A549 (cell line): ENCODE data around the gene S100A10. TPM values are rescaled to one million over a fixed set of nuclear protein-coding genes. Genes with fewer than 3 reads are reported as not detected.

Source experiments
- ATAC-seq, 2 experiments: fragments of 200-7000 bp in 1 of 2; fragments of >200 bp in 1 of 2; cut with Nextera tagmentation in 1 of 2; cut with Tn5 transposase in 1 of 2; 3 replicates each; pipeline versions ENCODE4 v1.8.0 to v1.9.1; 2018 to 2020; ENCODE audit warnings: mild to moderate bottlenecking in 1 of 2, moderate library complexity in 1 of 2
- CTCF ChIA-PET: fragments of 300-600 bp; sonication (Branson Sonifier 250); formaldehyde crosslinking; extraction: SDS; loops from one replicate; lab custom pipeline; 2021; ENCODE audit warnings: antibody characterized with exemption, inconsistent platforms; lab: Yijun Ruan, JAX
- POLR2A ChIA-PET: fragments of 350-600 bp; formaldehyde crosslinking; extraction: SDS; loops from one replicate; lab custom pipeline; 2021; ENCODE audit warnings: antibody characterized with exemption, inconsistent platforms; lab: Yijun Ruan, JAX
- DNase-seq, 2 experiments: peaks; one replicate each; pipeline versions ENCODE4 v3.0.0 to v3.0.0-alpha.2; 2011 to 2016; ENCODE audit warnings: low read depth in 1 of 2, low spot score in 1 of 2
- FAIRE-seq: peaks from 2 replicates; lab custom pipeline; 2011; peaks lifted over from hg19 to GRCh38; lab: Jason Lieb, UNC
- H3K27ac ChIP-seq, 2 experiments: fragments of >200 bp; sonication (Bioruptor Twin); formaldehyde crosslinking; 3 replicates each; pipeline ENCODE4 v1.5.1; 2016 to 2017
- H3K4me1 ChIP-seq: fragments of >200 bp; sonication (Bioruptor Twin); formaldehyde crosslinking; 3 replicates; pipeline ENCODE4 v1.6.1; 2016
- H3K4me2 ChIP-seq: fragments of >200 bp; sonication (Bioruptor Twin); formaldehyde crosslinking; 3 replicates; pipeline ENCODE4 v1.6.1; 2016
- H3K4me3 ChIP-seq: fragments of >200 bp; sonication (Bioruptor Twin); formaldehyde crosslinking; 3 replicates; pipeline ENCODE4 v1.5.1; 2016
- H3K9me3 ChIP-seq: fragments of >200 bp; sonication (Bioruptor Twin); formaldehyde crosslinking; 3 replicates; pipeline ENCODE4 v1.6.1; 2016
- CBX8 ChIP-seq: fragments of 200-600 bp; sonication (generic); IDR thresholded peaks from 2 replicates; pipeline ENCODE4 v1.6.1; 2016
- EHF ChIP-seq: fragments of 250-450 bp; sonication (Bioruptor Pico); IDR thresholded peaks from 2 replicates; pipeline ENCODE4 v1.5.0; 2020; ENCODE audit warnings: mild to moderate bottlenecking
- EP300 ChIP-seq, 2 experiments: fragments of >200 bp; sonication (Bioruptor Twin); formaldehyde crosslinking; IDR thresholded peaks; 2 replicates in 1 of 2; 3 replicates in 1 of 2; pipeline ENCODE4 v1.6.1; 2016 to 2017
- FOXS1 ChIP-seq: fragments of 250-450 bp; sonication (Bioruptor Pico); IDR thresholded peaks from 2 replicates; pipeline ENCODE4 v1.5.0; 2020; ENCODE audit warnings: mild to moderate bottlenecking, moderate library complexity
- HOXB13 ChIP-seq: fragments of 250-450 bp; sonication (Bioruptor Pico); IDR thresholded peaks from 2 replicates; pipeline ENCODE4 v1.5.0; 2020; ENCODE audit warnings: low read depth, mild to moderate bottlenecking, moderate library complexity
- JUN ChIP-seq, 2 experiments: fragments of >200 bp; sonication (Bioruptor Twin); formaldehyde crosslinking; IDR thresholded peaks; 2 replicates in 1 of 2; 3 replicates in 1 of 2; pipeline ENCODE4 v1.6.1; 2016 to 2017
- KDM5A ChIP-seq: fragments of 200-600 bp; sonication (generic); IDR thresholded peaks from 2 replicates; pipeline ENCODE4 v1.6.1; 2016; ENCODE audit warnings: antibody characterized with exemption, mild to moderate bottlenecking
- MAFK ChIP-seq: fragments of 450-650 bp; IDR thresholded peaks from 2 replicates; pipeline ENCODE4 v1.6.1; 2014; ENCODE audit not compliant: partially characterized antibody
- NPAS2 ChIP-seq: fragments of 250-450 bp; sonication (Bioruptor Pico); IDR thresholded peaks from 2 replicates; pipeline ENCODE4 v1.8.0; 2022; ENCODE audit warnings: mild to moderate bottlenecking, moderate library complexity, borderline replicate concordance
- PHF8 ChIP-seq: fragments of 200-600 bp; sonication (generic); IDR thresholded peaks from 2 replicates; pipeline ENCODE4 v1.6.1; 2016; ENCODE audit warnings: low read depth, mild to moderate bottlenecking, antibody characterized with exemption, moderate library complexity, borderline replicate concordance
- RARB ChIP-seq: fragments of 250-450 bp; sonication (Bioruptor Pico); IDR thresholded peaks from 2 replicates; pipeline ENCODE4 v1.8.0; 2021; ENCODE audit warnings: mild to moderate bottlenecking, moderate library complexity
- RCOR1 ChIP-seq: fragments of 150-350 bp; IDR thresholded peaks from 2 replicates; pipeline ENCODE4 v1.6.1; 2014; ENCODE audit warnings: antibody characterized with exemption, low read length, low read depth
- SMC3 ChIP-seq: fragments of >200 bp; sonication (Bioruptor Twin); formaldehyde crosslinking; IDR thresholded peaks from 3 replicates; pipeline ENCODE4 v1.6.1; 2018; ENCODE audit warnings: inconsistent platforms
- SREBF2 ChIP-seq: fragments of 450-650 bp; IDR thresholded peaks from 2 replicates; pipeline ENCODE4 v1.6.1; 2014; ENCODE audit warnings: mild to moderate bottlenecking, moderate library complexity
- TFCP2L1 ChIP-seq: fragments of 250-450 bp; sonication (Bioruptor Pico); IDR thresholded peaks from 2 replicates; pipeline ENCODE4 v1.5.0; 2021; ENCODE audit warnings: mild to moderate bottlenecking
- ZFP36 ChIP-seq: fragments of 450-650 bp; IDR thresholded peaks from 2 replicates; pipeline ENCODE4 v1.6.1; 2014; ENCODE audit warnings: borderline replicate concordance; ENCODE audit not compliant: partially characterized antibody
- WGBS: methylation state at CpG from one replicate; pipeline ENCODE4 v1.1.6; 2017; ENCODE audit errors: missing lambda C conversion rate; 5-methylcytosine and 5-hydroxymethylcytosine counted together
- polyA plus RNA-seq, 4 experiments: library from polyadenylated mRNA; depleted of rRNA in 3 of 4; stranded (reverse); fragments of >200 nt; fragmentation: RNase III in 1 of 4; extraction: RNeasy Plus Mini Kit Qiagen cat#74134 plus additional on column Dnase treatment in 1 of 4; gene quantifications; 2 replicates in 3 of 4; 3 replicates in 1 of 4; pipeline ENCODE4 v1.2.3, GENCODE V29; 2011 to 2017
- TF ChIP-seq, protein P1 (sequence below): fragments of >200 bp; sonication (Bioruptor Twin); formaldehyde crosslinking; IDR thresholded peaks from 3 replicates; pipeline ENCODE4 v1.5.1; 2016
- TF ChIP-seq, protein P2 (sequence below): fragments of >200 bp; sonication (Bioruptor Twin); formaldehyde crosslinking; IDR thresholded peaks from 2 replicates; pipeline ENCODE4 v1.6.1; 2016
- TF ChIP-seq, protein P3 (sequence below): fragments of 450-650 bp; IDR thresholded peaks from 2 replicates; pipeline ENCODE4 v1.6.1; 2014; ENCODE audit warnings: antibody characterized with exemption
- TF ChIP-seq, protein P4 (sequence below): IDR thresholded peaks from 2 replicates; pipeline ENCODE4 v1.6.1; 2012
- TF ChIP-seq, protein P5 (sequence below): IDR thresholded peaks from 2 replicates; pipeline ENCODE4 v1.6.1; 2012
- TF ChIP-seq, protein P6 (sequence below): IDR thresholded peaks from 2 replicates; pipeline ENCODE4 v1.6.1; 2012; ENCODE audit warnings: low read depth, borderline replicate concordance

The S100A10 gene
- polyA plus RNA-seq, 2 of the 4 experiments (the other 2 are of a cell fraction), result 505 to 2,077 TPM

DNA sequence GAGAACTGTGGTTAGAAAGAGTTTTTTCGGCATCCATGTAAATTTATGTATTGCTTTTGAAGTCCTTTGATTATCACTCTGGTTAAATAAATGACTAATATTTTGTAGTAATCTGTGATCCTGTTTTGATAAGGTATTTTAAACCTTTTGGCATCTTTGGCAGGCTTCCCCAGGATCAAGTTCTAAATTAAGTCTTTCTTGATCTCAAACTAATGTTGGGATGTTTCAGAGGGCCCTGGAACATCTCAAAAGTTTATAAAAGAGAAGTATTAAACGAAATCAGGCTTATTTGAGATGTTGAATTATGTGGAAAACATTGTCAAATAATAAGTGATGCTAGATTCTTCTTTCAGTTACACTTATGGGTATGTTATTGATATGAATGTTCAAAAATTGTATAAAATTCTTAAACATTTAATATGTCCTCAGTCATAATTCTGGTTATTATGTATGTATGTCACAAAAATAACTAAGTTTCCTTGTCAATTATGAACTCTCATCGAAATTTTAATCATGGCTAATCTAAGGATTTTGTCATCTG, 36.6 kb downstream of the S100A10 start:
- ATAC-seq (no peak), FAIRE-seq (no peak), DNase-seq (no peak)
- ChIA-PET POLR2A (no interaction called here), CTCF (interaction anchor here (1.7 kb wide), 1 partner anchor 47 kb away, joined by 3 read pairs; no protein-coding TSS in a partner anchor)
- H3K27ac ChIP-seq, result no peak overlapping the region
- TF ChIP-seq FOXS1 (CRISPR knock-in tag) (no peak), EHF (CRISPR knock-in tag) (no peak), KDM5A (no peak), PHF8 (no peak), MAFK (no peak), EP300 (IDR thresholded peaks at IDR 0.05) (no peak), CBX8 (no peak), JUN (IDR thresholded peaks at IDR 0.05) (no peak), ZFP36 (no peak), NPAS2 (CRISPR knock-in tag) (no peak), SREBF2 (no peak), HOXB13 (CRISPR knock-in tag) (no peak), RCOR1 (no peak)
- TF ChIP-seq, protein P1, sequence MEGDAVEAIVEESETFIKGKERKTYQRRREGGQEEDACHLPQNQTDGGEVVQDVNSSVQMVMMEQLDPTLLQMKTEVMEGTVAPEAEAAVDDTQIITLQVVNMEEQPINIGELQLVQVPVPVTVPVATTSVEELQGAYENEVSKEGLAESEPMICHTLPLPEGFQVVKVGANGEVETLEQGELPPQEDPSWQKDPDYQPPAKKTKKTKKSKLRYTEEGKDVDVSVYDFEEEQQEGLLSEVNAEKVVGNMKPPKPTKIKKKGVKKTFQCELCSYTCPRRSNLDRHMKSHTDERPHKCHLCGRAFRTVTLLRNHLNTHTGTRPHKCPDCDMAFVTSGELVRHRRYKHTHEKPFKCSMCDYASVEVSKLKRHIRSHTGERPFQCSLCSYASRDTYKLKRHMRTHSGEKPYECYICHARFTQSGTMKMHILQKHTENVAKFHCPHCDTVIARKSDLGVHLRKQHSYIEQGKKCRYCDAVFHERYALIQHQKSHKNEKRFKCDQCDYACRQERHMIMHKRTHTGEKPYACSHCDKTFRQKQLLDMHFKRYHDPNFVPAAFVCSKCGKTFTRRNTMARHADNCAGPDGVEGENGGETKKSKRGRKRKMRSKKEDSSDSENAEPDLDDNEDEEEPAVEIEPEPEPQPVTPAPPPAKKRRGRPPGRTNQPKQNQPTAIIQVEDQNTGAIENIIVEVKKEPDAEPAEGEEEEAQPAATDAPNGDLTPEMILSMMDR, result no peak
- TF ChIP-seq, protein P2, sequence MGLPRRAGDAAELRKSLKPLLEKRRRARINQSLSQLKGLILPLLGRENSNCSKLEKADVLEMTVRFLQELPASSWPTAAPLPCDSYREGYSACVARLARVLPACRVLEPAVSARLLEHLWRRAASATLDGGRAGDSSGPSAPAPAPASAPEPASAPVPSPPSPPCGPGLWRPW, result no peak
- TF ChIP-seq, protein P3, sequence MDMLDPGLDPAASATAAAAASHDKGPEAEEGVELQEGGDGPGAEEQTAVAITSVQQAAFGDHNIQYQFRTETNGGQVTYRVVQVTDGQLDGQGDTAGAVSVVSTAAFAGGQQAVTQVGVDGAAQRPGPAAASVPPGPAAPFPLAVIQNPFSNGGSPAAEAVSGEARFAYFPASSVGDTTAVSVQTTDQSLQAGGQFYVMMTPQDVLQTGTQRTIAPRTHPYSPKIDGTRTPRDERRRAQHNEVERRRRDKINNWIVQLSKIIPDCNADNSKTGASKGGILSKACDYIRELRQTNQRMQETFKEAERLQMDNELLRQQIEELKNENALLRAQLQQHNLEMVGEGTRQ, result no peak
- TF ChIP-seq, protein P4, sequence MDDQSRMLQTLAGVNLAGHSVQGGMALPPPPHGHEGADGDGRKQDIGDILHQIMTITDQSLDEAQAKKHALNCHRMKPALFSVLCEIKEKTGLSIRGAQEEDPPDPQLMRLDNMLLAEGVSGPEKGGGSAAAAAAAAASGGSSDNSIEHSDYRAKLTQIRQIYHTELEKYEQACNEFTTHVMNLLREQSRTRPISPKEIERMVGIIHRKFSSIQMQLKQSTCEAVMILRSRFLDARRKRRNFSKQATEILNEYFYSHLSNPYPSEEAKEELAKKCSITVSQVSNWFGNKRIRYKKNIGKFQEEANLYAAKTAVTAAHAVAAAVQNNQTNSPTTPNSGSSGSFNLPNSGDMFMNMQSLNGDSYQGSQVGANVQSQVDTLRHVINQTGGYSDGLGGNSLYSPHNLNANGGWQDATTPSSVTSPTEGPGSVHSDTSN, result no peak
- TF ChIP-seq, protein P5, sequence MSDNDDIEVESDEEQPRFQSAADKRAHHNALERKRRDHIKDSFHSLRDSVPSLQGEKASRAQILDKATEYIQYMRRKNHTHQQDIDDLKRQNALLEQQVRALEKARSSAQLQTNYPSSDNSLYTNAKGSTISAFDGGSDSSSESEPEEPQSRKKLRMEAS, result no peak
- TF ChIP-seq, protein P6, sequence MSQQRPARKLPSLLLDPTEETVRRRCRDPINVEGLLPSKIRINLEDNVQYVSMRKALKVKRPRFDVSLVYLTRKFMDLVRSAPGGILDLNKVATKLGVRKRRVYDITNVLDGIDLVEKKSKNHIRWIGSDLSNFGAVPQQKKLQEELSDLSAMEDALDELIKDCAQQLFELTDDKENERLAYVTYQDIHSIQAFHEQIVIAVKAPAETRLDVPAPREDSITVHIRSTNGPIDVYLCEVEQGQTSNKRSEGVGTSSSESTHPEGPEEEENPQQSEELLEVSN, result no peak
- 44% methylated on average over 3 of the region's 3 CpGs for WGBS
- H3K4me3 ChIP-seq, result no peak overlapping the region
- H3K9me3 ChIP-seq, result no peaks in the 10 kb centered on the region
- peaks cover 18% of the 10 kb centered on the region for H3K4me1 ChIP-seq
- H3K4me2 ChIP-seq, result no peak overlapping the region

DNA sequence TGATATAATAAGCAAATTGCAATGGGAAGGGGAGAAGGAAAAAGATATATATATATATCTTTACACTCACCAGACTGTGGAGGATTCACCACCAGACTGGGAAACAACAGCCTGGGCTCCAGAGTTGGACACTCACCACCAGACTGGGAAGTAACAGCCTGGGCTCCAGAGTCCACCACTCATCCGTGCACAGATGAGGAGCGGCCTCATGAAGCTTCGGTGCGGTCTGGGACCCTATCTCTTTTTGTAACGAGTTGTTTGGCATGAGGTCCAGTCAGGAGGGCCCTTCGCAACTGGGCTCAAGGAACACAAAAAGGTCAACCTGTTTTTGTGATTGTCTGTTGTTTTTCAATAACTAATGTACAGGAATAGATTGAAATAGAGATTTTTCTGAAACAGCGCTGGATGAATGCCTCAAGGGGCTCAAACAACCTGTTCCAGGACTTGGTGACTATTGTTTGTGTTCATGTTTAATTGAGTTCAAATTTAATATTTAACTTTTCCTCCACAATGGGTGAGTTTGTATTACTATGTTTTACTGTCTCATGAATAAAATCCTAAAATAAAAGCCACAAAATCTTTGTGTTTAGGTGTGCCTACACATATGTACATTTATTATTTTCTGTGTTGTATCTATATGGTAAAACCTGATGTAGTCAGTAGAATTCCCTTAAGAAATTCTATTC, 40.1 kb downstream of the S100A10 start:
- H3K9me3 ChIP-seq, result no peaks in the 10 kb centered on the region
- 64% methylated on average over 7 of the region's 7 CpGs for WGBS
- H3K4me2 ChIP-seq, result peak overlapping the region; percentile 47
- ChIA-PET POLR2A (no interaction called here), CTCF (interaction anchor here (0.8 to 2.9 kb wide), 7 partner anchors 11 to 60 kb away, joined by 3 to 15 read pairs (median 7); no protein-coding TSS in a partner anchor)
- no peak for TF ChIP-seq RARB (CRISPR knock-in tag)
- TF ChIP-seq NPAS2 (CRISPR knock-in tag), result no peak
- no peak for TF ChIP-seq SMC3
- TF ChIP-seq TFCP2L1, result no peak
- peaks cover 18% of the 10 kb centered on the region for H3K4me1 ChIP-seq
- H3K27ac ChIP-seq, result peak overlapping the region; percentile 38 to 45; a peak in 4 of 6 replicates
- no peak for DNase-seq
- peak in 1 of 2 experiments; percentile 73; a peak in 3 of 6 replicates for ATAC-seq
- no peak overlapping the region for H3K4me3 ChIP-seq
- FAIRE-seq, result no peak
